GM21367 (cell line): ENCODE data around the gene PDGFRB.

ENCODE experiments used
- ATAC-seq: cut with Tn5 transposase; IDR thresholded peaks from one replicate; pipeline ENCODE4 v1.9.1; 2021; ENCODE audit not compliant: unreplicated experiment

Gene PDGFRB

DNA sequence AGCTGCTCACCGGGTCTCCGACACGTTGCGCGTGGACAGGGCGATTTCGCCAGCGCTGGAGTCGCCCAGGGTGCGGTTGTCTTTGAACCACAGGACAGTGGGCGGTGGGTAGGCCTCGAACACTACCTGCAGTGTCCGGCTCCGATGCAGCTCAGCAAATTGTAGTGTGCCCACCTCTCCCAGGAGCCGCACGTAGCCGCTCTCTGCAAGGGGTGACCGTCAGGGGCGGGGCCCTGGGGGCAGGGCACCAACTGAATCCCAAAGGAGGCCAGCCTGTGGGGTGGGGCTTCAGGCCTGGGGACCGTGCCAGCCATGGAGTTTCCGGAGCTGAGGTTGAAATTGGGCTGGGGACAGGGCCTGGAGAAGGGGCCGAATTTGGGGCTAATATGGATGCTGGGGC, 22.9 kb downstream of the PDGFRB start:
- ATAC-seq = no peak

DNA sequence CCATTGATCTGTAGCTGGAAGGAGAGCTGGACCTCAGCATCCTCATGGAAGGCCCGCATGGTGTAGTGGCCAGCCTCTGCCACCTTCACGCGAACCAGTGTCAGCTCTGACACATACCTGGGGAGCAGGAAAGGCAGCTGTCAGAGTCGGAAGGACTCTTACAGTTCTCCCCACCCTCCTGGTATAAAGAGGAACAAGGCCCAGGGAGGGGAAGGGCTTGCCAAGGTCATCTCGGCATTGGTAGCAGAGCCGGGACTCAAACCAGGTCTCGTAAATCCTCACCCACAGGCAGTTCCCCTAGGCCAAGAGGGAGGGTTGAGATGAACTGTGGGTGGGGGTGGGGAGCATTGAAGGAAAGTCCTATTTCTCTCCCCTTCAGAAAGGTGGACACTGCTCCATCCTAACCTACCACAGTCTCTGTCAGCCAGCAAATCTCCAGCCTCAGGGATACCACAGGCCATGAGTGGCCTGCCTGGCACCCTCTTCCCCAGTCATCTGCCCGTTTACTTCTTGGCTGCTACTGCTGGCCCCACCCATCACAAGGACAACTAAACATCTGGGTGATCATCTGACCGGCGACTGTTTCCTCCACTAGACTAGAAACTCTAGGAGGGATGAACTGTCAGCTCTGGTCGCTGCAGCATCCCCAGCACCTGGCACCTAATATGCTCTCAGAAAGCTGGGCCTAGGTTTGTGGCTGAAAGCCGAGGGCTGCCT, 23.5 kb downstream of the PDGFRB start:
- ATAC-seq = no peak

- no peak for ATAC-seq
Observed at GRCh38 chr5:150131461-150131860, 24.2 kb downstream of the PDGFRB start.

GRCh38 chr5:150130493-150130922, 25.1 kb downstream of the PDGFRB start:
- ATAC-seq = no peak

- ATAC-seq = no peak
Observed at GRCh38 chr5:150129813-150130492, 25.7 kb downstream of the PDGFRB start.

DNA sequence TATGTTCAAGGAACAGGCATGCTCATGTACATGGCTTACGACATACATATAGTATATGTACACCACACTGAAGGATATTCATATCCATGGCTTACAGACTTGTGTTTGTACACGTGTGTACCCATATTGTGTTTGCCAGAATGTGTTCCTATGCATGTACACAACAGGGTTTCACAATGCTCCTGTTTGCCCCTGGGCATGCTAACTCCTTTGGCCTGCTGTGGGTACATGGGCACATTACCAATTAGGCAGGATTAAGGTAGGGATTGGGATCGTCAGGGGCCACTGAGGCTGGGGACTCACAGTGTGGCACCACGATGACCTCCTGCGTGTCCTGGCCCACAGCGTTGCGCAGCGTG, 26.2 kb downstream of the PDGFRB start:
- ATAC-seq = no peak

GRCh38 chr5:150126921-150127265, 28.8 kb downstream of the PDGFRB start:
- ATAC-seq = no peak

DNA sequence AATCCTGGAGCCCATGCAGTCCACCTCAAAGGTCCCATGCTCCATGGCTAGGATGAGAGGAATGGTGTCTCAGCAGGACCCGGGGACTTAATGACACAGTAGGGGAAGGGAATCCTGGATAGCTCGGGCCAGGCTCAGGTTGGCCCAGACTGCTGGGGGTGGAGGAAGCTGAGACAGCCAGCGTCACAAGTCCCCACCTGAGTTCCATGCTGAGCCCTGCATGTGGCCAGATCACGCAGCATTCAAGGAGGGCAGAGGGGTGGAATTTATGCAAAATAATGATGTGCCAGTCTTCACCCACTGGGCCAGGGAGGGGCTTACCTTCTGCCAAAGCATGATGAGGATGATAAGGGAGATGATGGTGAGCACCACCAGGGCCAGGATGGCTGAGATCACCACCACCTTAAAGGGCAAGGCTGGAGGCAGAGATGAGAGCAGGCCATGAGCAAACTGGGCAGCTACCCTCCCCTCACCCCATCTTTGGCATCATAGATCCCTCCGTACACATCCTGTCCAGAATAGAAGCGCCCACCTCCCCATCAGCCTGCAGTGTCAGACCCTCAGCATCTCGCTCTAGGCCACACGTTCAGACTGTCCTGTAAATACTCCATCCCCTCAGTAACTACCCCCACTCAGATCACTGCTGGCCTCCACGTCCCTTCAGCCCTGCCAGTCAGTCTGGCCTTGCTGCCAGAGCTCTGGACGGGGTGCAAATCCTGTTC, 29.3 kb downstream of the PDGFRB start:
- no peak for ATAC-seq

GRCh38 chr5:150125334-150125733, 30.3 kb downstream of the PDGFRB start:
- ATAC-seq = no peak

- no peak for ATAC-seq
Observed at GRCh38 chr5:150124596-150124995, 31.0 kb downstream of the PDGFRB start.

DNA sequence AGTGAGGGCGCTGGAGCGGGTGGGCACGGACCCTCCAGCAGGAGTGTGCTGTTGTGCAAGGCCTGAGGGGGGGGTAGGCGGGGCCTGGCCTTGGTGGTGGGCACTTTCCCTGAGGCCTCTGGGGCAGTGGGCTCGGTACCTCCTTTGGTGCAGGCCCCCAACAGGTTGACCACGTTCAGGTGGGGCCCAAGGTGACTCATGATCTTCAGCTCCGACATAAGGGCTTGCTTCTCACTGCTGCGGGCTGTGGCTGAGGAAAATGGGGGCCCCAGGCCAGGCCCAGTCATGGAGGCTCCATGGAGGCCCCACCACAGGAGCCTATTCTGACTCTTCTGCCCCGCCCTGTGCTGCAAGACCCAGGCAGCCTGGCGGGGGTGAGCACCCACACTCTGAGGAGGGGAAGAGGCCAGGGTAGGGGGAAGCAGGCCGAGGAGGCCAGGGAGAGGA, 31.5 kb downstream of the PDGFRB start:
- ATAC-seq = no peak

DNA sequence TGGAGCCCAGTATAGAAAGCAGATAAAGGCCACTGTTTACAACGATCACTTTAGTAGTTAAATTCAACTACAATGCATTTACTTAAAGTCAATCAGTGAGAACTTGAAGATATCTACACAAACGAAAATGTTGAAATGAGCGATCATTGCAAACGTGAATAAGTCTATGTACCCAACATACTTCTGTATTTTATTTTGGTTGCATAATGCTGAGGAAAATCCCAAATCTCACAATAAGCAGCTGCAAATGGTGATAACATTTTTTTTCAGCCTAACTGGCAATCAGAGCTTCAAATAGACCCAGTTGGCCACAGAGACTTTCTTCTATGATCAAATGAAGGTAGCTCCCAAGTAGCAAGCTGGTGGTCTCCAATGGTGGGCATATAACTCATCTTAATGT, 32.1 kb downstream of the PDGFRB start:
- no peak for ATAC-seq

DNA sequence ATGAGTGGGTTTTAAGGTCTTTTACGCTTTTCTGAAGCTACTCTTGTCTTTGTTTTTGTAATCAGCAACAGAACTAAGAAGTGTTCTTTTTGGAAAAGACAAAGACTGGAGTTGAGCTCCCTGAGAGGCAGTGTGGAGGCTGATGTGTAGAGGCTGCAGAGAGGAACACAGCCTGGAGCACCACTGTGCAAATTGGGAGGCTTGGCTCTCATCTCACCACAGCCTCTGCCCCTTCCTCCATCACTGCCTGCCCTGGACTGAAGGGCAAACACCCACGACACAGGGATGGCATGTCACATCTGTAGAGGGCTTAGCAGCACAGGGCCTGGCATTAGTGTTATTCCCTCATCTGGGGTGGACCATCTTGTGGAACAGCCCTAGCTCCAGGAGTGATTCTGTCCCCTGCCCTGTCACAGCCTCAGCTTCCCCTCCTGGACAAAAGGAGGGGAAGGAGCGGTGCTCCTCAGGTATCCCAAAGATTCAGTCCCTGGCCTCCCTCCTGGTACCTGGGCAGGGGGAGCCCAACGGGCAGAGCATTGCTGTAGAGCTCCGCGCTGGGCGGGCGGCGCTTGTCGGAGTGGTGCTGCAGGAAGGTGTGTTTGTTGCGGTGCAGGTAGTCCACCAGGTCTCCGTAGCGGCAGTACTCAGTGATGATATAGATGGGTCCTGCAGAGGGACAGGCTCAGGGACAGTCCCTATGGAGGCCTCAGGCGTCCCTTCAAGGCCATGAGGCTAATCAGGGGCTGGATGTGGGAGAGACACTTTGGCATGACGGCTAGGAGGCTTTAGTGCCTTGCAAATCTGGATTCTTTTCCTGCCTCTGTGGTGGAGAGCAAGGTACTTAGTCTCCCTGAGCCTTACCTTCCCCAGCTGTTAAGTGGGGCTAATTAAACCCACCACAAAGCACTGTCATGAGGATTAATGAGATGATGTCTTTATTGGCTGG, 32.8 kb downstream of the PDGFRB start:
- no peak for ATAC-seq

DNA sequence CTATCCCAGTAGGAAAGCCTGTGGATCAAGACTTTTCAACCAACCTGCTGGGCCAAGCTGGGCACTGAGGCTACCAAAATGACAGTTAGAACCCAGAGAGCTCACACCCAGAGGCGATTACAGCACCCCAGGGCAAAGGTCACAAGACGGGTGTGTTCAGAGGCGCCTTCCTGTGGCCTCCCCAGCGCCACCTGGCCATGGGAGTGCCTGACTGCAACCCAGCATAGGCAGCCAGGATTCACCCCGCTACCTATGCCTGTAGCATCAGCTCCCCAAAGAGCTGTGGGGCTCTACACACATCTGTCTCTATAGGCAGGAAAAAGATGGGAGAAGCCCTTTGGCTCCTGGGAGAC, 33.5 kb downstream of the PDGFRB start:
- peak; percentile 54 for ATAC-seq

DNA sequence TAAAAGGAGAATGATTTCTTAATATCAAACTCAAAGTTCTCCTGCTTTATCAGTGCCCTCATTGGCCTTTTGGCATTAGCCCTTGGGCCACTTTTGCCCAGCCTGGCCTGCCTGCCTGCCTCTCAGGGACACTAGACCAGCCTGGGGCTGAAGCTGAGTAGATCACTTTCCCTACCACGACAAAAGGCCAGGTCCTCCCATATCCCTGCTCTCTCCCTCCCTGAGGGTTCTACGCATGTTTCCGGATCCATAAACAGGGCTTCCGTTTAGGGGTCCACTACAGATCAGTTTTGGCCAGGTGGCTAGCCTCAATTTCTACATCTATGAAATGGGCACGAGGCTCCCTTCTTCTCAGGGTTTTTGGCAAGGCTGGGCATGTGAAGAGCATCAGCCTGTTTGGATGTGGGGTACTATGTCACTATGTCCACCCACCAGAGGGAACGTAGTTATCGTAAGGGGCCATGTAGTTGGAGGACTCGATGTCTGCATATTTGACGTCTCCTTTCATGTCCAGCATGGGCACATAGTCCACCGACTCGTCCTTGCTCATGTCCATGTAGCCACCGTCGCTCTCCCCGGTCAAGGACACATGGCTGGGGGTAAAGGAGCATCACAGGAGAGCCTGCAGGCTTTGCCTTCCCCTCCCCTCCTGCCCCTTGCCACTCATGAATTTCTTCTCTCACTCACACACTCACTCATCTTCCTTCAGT, 34.0 kb downstream of the PDGFRB start:
- no peak for ATAC-seq

- ATAC-seq = no peak
Observed at GRCh38 chr5:150120617-150121447, 34.8 kb downstream of the PDGFRB start.

DNA sequence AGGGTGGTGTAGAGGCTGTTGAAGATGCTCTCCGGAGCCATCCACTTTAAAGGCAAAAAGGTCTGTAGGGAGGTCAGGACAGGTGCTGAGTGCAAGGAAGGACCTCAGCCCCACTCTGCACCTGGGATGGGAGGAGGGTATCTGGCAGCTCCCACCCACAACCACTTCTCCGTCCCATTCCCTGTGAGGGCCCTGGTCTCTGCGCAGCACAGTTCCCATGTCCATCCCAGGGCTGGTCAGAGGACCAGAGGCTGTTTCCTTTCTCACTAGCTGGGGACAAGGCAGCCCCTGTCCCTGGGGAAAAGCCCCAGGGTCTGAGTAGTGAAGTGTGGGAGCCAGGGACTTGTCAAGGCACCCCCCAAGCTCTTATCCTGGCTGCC, 35.6 kb downstream of the PDGFRB start:
- ATAC-seq = no peak

GRCh38 chr5:150119421-150120061, 36.1 kb downstream of the PDGFRB start:
- no peak for ATAC-seq

- ATAC-seq = no peak
Observed at GRCh38 chr5:150118561-150119229, 37.0 kb downstream of the PDGFRB start.
